ENCODE measurements around the gene KLHL29. TPM values are rescaled to one million over a fixed set of nuclear protein-coding genes. Genes with fewer than 3 reads are reported as not detected.

Gene KLHL29
- total RNA-seq, 2 donors from 2014 or later, result 1.0 to 2.4 TPM

GRCh38 chr2:23393722-23394121, 8.7 kb downstream of the KLHL29 start:
- Mint-ChIP-seq H3K27me3 (ENCODE audit: insufficient read depth) (peaks cover 19% of the 10 kb centered on the region), H3K9me3 (no peaks in the 10 kb centered on the region), H3K27ac (no peak overlapping the region), H3K36me3 (ENCODE audit: low read depth) (no peaks in the 10 kb centered on the region), H3K4me3 (no peak overlapping the region), H3K4me1 (peaks cover 8% of the 10 kb centered on the region)
- Histone ChIP-seq H3K27ac (ENCODE audit: low read depth, low read length) (no peak overlapping the region), H3K9me3 (ENCODE audit: control insufficient read depth, low read length) (no peaks in the 10 kb centered on the region), H3K36me3 (ENCODE audit: control insufficient read depth, insufficient read depth, low read length) (no peaks in the 10 kb centered on the region), H3K4me3 (ENCODE audit: low read length) (no peak overlapping the region), H3K27me3 (ENCODE audit: control insufficient read depth, insufficient read depth, low read length, poor library complexity, severe bottlenecking) (peaks cover 15% of the 10 kb centered on the region), H3K9ac (ENCODE audit: extremely low read depth, low read length, poor library complexity, severe bottlenecking) (no peak overlapping the region), H3K4me1 (ENCODE audit: control insufficient read depth, insufficient read depth, low read length) (peaks cover 9% of the 10 kb centered on the region)
- TF ChIP-seq CTCF (conservative IDR thresholded peaks at IDR 0.05), result no peak
- DNase-seq, result no peak
- 88 to 100% methylated on average over 3 to 8 of the region's 8 CpGs for WGBS, 2 experiments (ENCODE audit: insufficient coverage in 1 of 2, insufficient read length in 1 of 2)

- Mint-ChIP-seq H3K4me3 (no peak overlapping the region), H3K27ac (no peak overlapping the region), H3K9me3 (no peaks in the 10 kb centered on the region), H3K27me3 (ENCODE audit: insufficient read depth) (peaks cover 9% of the 10 kb centered on the region), H3K36me3 (ENCODE audit: low read depth) (no peaks in the 10 kb centered on the region), H3K4me1 (peaks cover 8% of the 10 kb centered on the region)
- Histone ChIP-seq H3K4me3 (ENCODE audit: low read length) (no peak overlapping the region), H3K36me3 (ENCODE audit: control insufficient read depth, insufficient read depth, low read length) (no peaks in the 10 kb centered on the region), H3K27me3 (ENCODE audit: control insufficient read depth, insufficient read depth, low read length, poor library complexity, severe bottlenecking) (peaks cover 5% of the 10 kb centered on the region), H3K9ac (ENCODE audit: extremely low read depth, low read length, poor library complexity, severe bottlenecking) (no peak overlapping the region), H3K27ac (ENCODE audit: low read depth, low read length) (no peak overlapping the region), H3K4me1 (ENCODE audit: control insufficient read depth, insufficient read depth, low read length) (peaks cover 9% of the 10 kb centered on the region), H3K9me3 (ENCODE audit: control insufficient read depth, low read length) (no peaks in the 10 kb centered on the region)
- 79 to 89% methylated on average over 3 to 4 of the region's 4 CpGs for WGBS, 2 experiments (ENCODE audit: insufficient coverage in 1 of 2, insufficient read length in 1 of 2)
- no peak for TF ChIP-seq CTCF (conservative IDR thresholded peaks at IDR 0.05)
- DNase-seq, result no peak
Observed at GRCh38 chr2:23394700-23395099, 9.7 kb downstream of the KLHL29 start.

- no peaks in the 10 kb centered on the region for H3K27me3 ChIP-seq (ENCODE audit: control insufficient read depth, insufficient read depth, low read length, poor library complexity, severe bottlenecking)
- Mint-ChIP-seq H3K4me1 (peaks cover 8% of the 10 kb centered on the region), H3K27ac (no peak overlapping the region), H3K27me3 (ENCODE audit: insufficient read depth) (peaks cover 2% of the 10 kb centered on the region), H3K9me3 (no peaks in the 10 kb centered on the region), H3K4me3 (no peak overlapping the region), H3K36me3 (ENCODE audit: low read depth) (no peaks in the 10 kb centered on the region)
- peaks cover 9% of the 10 kb centered on the region for H3K4me1 ChIP-seq (ENCODE audit: control insufficient read depth, insufficient read depth, low read length)
- no peak overlapping the region for H3K27ac ChIP-seq (ENCODE audit: low read depth, low read length)
- H3K4me3 ChIP-seq (ENCODE audit: low read length), result no peak overlapping the region
- no peak for DNase-seq
- no peaks in the 10 kb centered on the region for H3K36me3 ChIP-seq (ENCODE audit: control insufficient read depth, insufficient read depth, low read length)
- WGBS, 2 experiments (ENCODE audit: insufficient coverage in 1 of 2, insufficient read length in 1 of 2), result 80 to 95% methylated on average over 2 to 4 of the region's 4 CpGs
- no peak overlapping the region for H3K9ac ChIP-seq (ENCODE audit: extremely low read depth, low read length, poor library complexity, severe bottlenecking)
- TF ChIP-seq CTCF (conservative IDR thresholded peaks at IDR 0.05), result no peak
- no peaks in the 10 kb centered on the region for H3K9me3 ChIP-seq (ENCODE audit: control insufficient read depth, low read length)
Observed at GRCh38 chr2:23397478-23397877, 12.5 kb downstream of the KLHL29 start.

Measured in endodermal cell (in vitro differentiated cells).